GM21360 (cell line): ENCODE measurements around the gene TJP3.

Experiments used
- ATAC-seq: cut with Tn5 transposase; IDR thresholded peaks from one replicate; pipeline ENCODE4 v1.9.1; 2021; ENCODE audit warnings: mild to moderate bottlenecking, moderate library complexity; ENCODE audit not compliant: unreplicated experiment

Gene TJP3

GRCh38 chr19:3670796-3671679 lies 37.1 kb upstream of the TJP3 start:
- no peak for ATAC-seq

- no peak for ATAC-seq
These were observed 36.3 kb upstream of the TJP3 start for GRCh38 chr19:3671680-3672574.

GRCh38 chr19:3672575-3672948 lies 35.6 kb upstream of the TJP3 start:
- ATAC-seq, result no peak

GRCh38 chr19:3672993-3673392 lies 35.2 kb upstream of the TJP3 start:
- ATAC-seq, result no peak

GRCh38 chr19:3673506-3674439 lies 34.4 kb upstream of the TJP3 start:
- no peak for ATAC-seq

- no peak for ATAC-seq
These were observed 33.2 kb upstream of the TJP3 start for GRCh38 chr19:3674784-3675543.

- no peak for ATAC-seq
These were observed 30.0 kb upstream of the TJP3 start for GRCh38 chr19:3678188-3678587.

GRCh38 chr19:3679138-3679537 lies 29.0 kb upstream of the TJP3 start:
- no peak for ATAC-seq

GRCh38 chr19:3679581-3679980 lies 28.6 kb upstream of the TJP3 start:
- no peak for ATAC-seq

GRCh38 chr19:3680939-3681338 lies 27.2 kb upstream of the TJP3 start:
- ATAC-seq, result no peak

GRCh38 chr19:3682286-3682685 lies 25.9 kb upstream of the TJP3 start:
- no peak for ATAC-seq

GRCh38 chr19:3682741-3683404 lies 25.3 kb upstream of the TJP3 start:
- ATAC-seq, result no peak

- no peak for ATAC-seq
These were observed 24.7 kb upstream of the TJP3 start for GRCh38 chr19:3683405-3684053.

GRCh38 chr19:3684054-3684816 lies 23.9 kb upstream of the TJP3 start:
- no peak for ATAC-seq

- no peak for ATAC-seq
These were observed 23.3 kb upstream of the TJP3 start for GRCh38 chr19:3684817-3685410.

GRCh38 chr19:3687393-3687773 lies 20.8 kb upstream of the TJP3 start:
- no peak for ATAC-seq

- no peak for ATAC-seq
These were observed 20.1 kb upstream of the TJP3 start for GRCh38 chr19:3687774-3688706.
